Measurements from ENCODE around the gene EFHC1.

EFHC1 gene

GRCh38 chr6:52540286-52540902, 120.3 kb downstream of the EFHC1 start:
- no peak for DNase-seq (ENCODE audit: low spot score)

GRCh38 chr6:52541135-52541534, 121.0 kb downstream of the EFHC1 start:
- no peak for DNase-seq (ENCODE audit: low spot score)

- DNase-seq (ENCODE audit: low spot score): no peak
Measured at GRCh38 chr6:52543262-52543661, 123.1 kb downstream of the EFHC1 start.

GRCh38 chr6:52543729-52544601, 123.8 kb downstream of the EFHC1 start:
- no peak for DNase-seq (ENCODE audit: low spot score)

GRCh38 chr6:52544602-52545405, 124.7 kb downstream of the EFHC1 start:
- DNase-seq (ENCODE audit: low spot score): no peak

GRCh38 chr6:52545406-52546119, 125.4 kb downstream of the EFHC1 start:
- no peak for DNase-seq (ENCODE audit: low spot score)

GRCh38 chr6:52546192-52546591, 126.0 kb downstream of the EFHC1 start:
- DNase-seq (ENCODE audit: low spot score): no peak

- DNase-seq (ENCODE audit: low spot score): no peak
Measured at GRCh38 chr6:52546678-52547077, 126.5 kb downstream of the EFHC1 start.

- no peak for DNase-seq (ENCODE audit: low spot score)
Measured at GRCh38 chr6:52547647-52548352, 127.7 kb downstream of the EFHC1 start.

GRCh38 chr6:52548353-52548713, 128.2 kb downstream of the EFHC1 start:
- no peak for DNase-seq (ENCODE audit: low spot score)

GRCh38 chr6:52548999-52549398, 128.9 kb downstream of the EFHC1 start:
- no peak for DNase-seq (ENCODE audit: low spot score)

- no peak for DNase-seq (ENCODE audit: low spot score)
Measured at GRCh38 chr6:52549428-52549827, 129.3 kb downstream of the EFHC1 start.

GRCh38 chr6:52550014-52550575, 130.0 kb downstream of the EFHC1 start:
- no peak for DNase-seq (ENCODE audit: low spot score)

- no peak for DNase-seq (ENCODE audit: low spot score)
Measured at GRCh38 chr6:52550870-52551269, 130.7 kb downstream of the EFHC1 start.

GRCh38 chr6:52551483-52552277, 131.5 kb downstream of the EFHC1 start:
- no peak for DNase-seq (ENCODE audit: low spot score)

- DNase-seq (ENCODE audit: low spot score): no peak
Measured at GRCh38 chr6:52552278-52552643, 132.1 kb downstream of the EFHC1 start.

- no peak for DNase-seq (ENCODE audit: low spot score)
Measured at GRCh38 chr6:52553158-52553557, 133.0 kb downstream of the EFHC1 start.

- no peak for DNase-seq (ENCODE audit: low spot score)
Measured at GRCh38 chr6:52553719-52554118, 133.6 kb downstream of the EFHC1 start.

GRCh38 chr6:52554684-52555280, 134.6 kb downstream of the EFHC1 start:
- DNase-seq (ENCODE audit: low spot score): no peak
